GM23338 (cell line): ENCODE data around the gene SLC35F1. TPM values are rescaled to one million over a fixed set of nuclear protein-coding genes. Genes with fewer than 3 reads are reported as not detected.

Experiments
- ATAC-seq: fragments of 200-7000 bp; cut with Tn5 transposase; 3 replicates; pipeline ENCODE4 v1.9.1; 2020
- DNase-seq: peaks from one replicate; pipeline ENCODE4 v3.0.0-alpha.2; 2015; ENCODE audit warnings: low spot score
- H2AFZ ChIP-seq: fragments of 200-600 bp; sonication (generic); 2 replicates; pipeline ENCODE4 v1.8.0; 2016; ENCODE audit warnings: antibody characterized with exemption, mild to moderate bottlenecking, moderate library complexity
- H3F3A ChIP-seq: fragments of 200-600 bp; sonication (generic); replicated peaks from 2 replicates; pipeline ENCODE4 v1.8.0; 2017; ENCODE audit warnings: antibody characterized with exemption, mixed run types, low read depth
- H3K27ac ChIP-seq: fragments of 200-600 bp; sonication (generic); 2 replicates; pipeline ENCODE4 v1.6.1; 2016; ENCODE audit warnings: low read depth
- H3K27me3 ChIP-seq: fragments of 200-600 bp; sonication (generic); 2 replicates; pipeline ENCODE4 v1.8.0; 2016; ENCODE audit warnings: mild to moderate bottlenecking, mixed run types, moderate library complexity; ENCODE audit not compliant: insufficient read depth
- H3K36me3 ChIP-seq: fragments of 200-600 bp; sonication (generic); 2 replicates; pipeline ENCODE4 v1.8.0; 2016; ENCODE audit warnings: mild to moderate bottlenecking; ENCODE audit not compliant: insufficient read depth
- H3K4me1 ChIP-seq: fragments of 200-600 bp; sonication (generic); 2 replicates; pipeline ENCODE4 v1.8.0; 2016; ENCODE audit warnings: mild to moderate bottlenecking, moderate library complexity; ENCODE audit not compliant: insufficient read depth
- H3K4me2 ChIP-seq: fragments of 200-600 bp; sonication (generic); 2 replicates; pipeline ENCODE4 v1.7.1; 2017; ENCODE audit warnings: mixed run types
- H3K4me3 ChIP-seq: fragments of 200-600 bp; sonication (generic); 2 replicates; pipeline ENCODE4 v1.6.1; 2016; ENCODE audit warnings: mixed run types
- H3K79me2 ChIP-seq: fragments of 200-600 bp; sonication (generic); replicated peaks from 2 replicates; pipeline ENCODE4 v1.8.0; 2017; ENCODE audit warnings: mild to moderate bottlenecking; ENCODE audit not compliant: insufficient read depth
- H3K9me2 ChIP-seq: fragments of 200-600 bp; sonication (generic); 2 replicates; pipeline ENCODE4 v1.8.0; 2017; ENCODE audit not compliant: insufficient read depth
- H4K20me1 ChIP-seq: fragments of 200-600 bp; sonication (generic); replicated peaks from 2 replicates; pipeline ENCODE4 v1.8.0; 2017; ENCODE audit warnings: mild to moderate bottlenecking; ENCODE audit not compliant: insufficient read depth
- H3K27ac Mint-ChIP-seq: 2 replicates; pipeline ENCODE4 v1.8.0; 2020; ENCODE audit warnings: inconsistent platforms, mild to moderate bottlenecking, moderate library complexity, mixed read lengths
- H3K27me3 Mint-ChIP-seq: 3 replicates; pipeline ENCODE4 v1.8.0; 2022; ENCODE audit warnings: low read depth, mild to moderate bottlenecking, moderate library complexity, mixed read lengths, inconsistent platforms; ENCODE audit not compliant: insufficient read depth, poor library complexity
- H3K36me3 Mint-ChIP-seq: 3 replicates; pipeline ENCODE4 v1.8.0; 2021; ENCODE audit warnings: low read depth, mild to moderate bottlenecking, inconsistent platforms, moderate library complexity, mixed read lengths
- H3K4me1 Mint-ChIP-seq: 3 replicates; pipeline ENCODE4 v1.8.0; 2020; ENCODE audit warnings: mild to moderate bottlenecking, inconsistent platforms, mixed read lengths
- H3K4me3 Mint-ChIP-seq: 3 replicates; pipeline ENCODE4 v1.8.0; 2021; ENCODE audit warnings: moderate library complexity, mild to moderate bottlenecking, inconsistent platforms, mixed read lengths
- H3K9me3 Mint-ChIP-seq: 3 replicates; pipeline ENCODE4 v1.8.0; 2020; ENCODE audit warnings: moderate library complexity, mild to moderate bottlenecking, inconsistent platforms, mixed read lengths
- CREB1 ChIP-seq: fragments of 250-450 bp; sonication (Bioruptor Pico); IDR thresholded peaks from 2 replicates; pipeline ENCODE4 v1.5.0; 2020; ENCODE audit warnings: low read depth, mild to moderate bottlenecking, moderate library complexity
- CTCF ChIP-seq, 2 experiments: fragments of 200-600 bp in 1 of 2; sonication (generic) in 1 of 2; conservative IDR thresholded peaks; 2 replicates each; pipeline versions ENCODE4 v1.5.1 to v1.6.1; 2016 to 2017; ENCODE audit warnings: antibody characterized with exemption in 2 of 2, low read depth in 2 of 2, mild to moderate bottlenecking in 2 of 2, moderate library complexity in 1 of 2
- ETS1 ChIP-seq: IDR thresholded peaks from 2 replicates; pipeline ENCODE4 v1.6.1; 2016; ENCODE audit warnings: antibody characterized with exemption
- EZH2 ChIP-seq: fragments of 200-600 bp; sonication (generic); IDR thresholded peaks from one replicate; pipeline ENCODE4 v1.8.0; 2017; ENCODE audit warnings: antibody characterized with exemption, mild to moderate bottlenecking, low read depth; ENCODE audit not compliant: unreplicated experiment
- JUNB ChIP-seq: IDR thresholded peaks from one replicate; pipeline ENCODE4 v1.6.1; 2016; ENCODE audit warnings: antibody characterized with exemption; ENCODE audit not compliant: unreplicated experiment
- NANOG ChIP-seq: IDR thresholded peaks from 2 replicates; pipeline ENCODE4 v1.6.1; 2016; ENCODE audit warnings: antibody characterized with exemption, borderline replicate concordance
- POLR2AphosphoS5 ChIP-seq: IDR thresholded peaks from 2 replicates; pipeline ENCODE4 v1.6.1; 2016; ENCODE audit warnings: antibody characterized with exemption, low read depth
- STAT1 ChIP-seq: IDR thresholded peaks from one replicate; pipeline ENCODE4 v1.6.1; 2016; ENCODE audit warnings: antibody characterized with exemption; ENCODE audit not compliant: unreplicated experiment
- ZNF331 ChIP-seq: fragments of 250-450 bp; sonication (Bioruptor Pico); IDR thresholded peaks from 2 replicates; pipeline ENCODE4 v1.5.0; 2020; ENCODE audit warnings: low read depth, mild to moderate bottlenecking, moderate library complexity
- polyA plus RNA-seq: library from polyadenylated mRNA; unstranded; fragments of >200 nt; fragmentation: Nextera tagmentation; extraction: Ambion mirVana; gene quantifications from 2 replicates; pipeline ENCODE4 v1.2.1, GENCODE V29; 2016
- total RNA-seq: library from RNA; depleted of rRNA; stranded (reverse); fragments of >200 nt; shearing (Covaris generic); gene quantifications from 2 replicates; pipeline ENCODE4 v1.2.3, GENCODE V29; 2014

The SLC35F1 gene
- total and polyA plus RNA-seq, 2 experiments from 2014 or later, result 3.0 to 10.3 TPM

- no peaks in the 10 kb centered on the region for H4K20me1 ChIP-seq
- no peak overlapping the region for H2AFZ ChIP-seq
- no peaks in the 10 kb centered on the region for H3K27me3 ChIP-seq
- DNase-seq (no peak), ATAC-seq (no peak)
- Mint-ChIP-seq H3K27me3 (no peaks in the 10 kb centered on the region), H3K27ac (no peak overlapping the region), H3K9me3 (peaks cover 31% of the 10 kb centered on the region), H3K4me3 (no peak overlapping the region), H3K36me3 (peaks cover 26% of the 10 kb centered on the region), H3K4me1 (peaks cover 5% of the 10 kb centered on the region; the same call in 2 of the 3 replicates)
- no peak overlapping the region for H3K4me2 ChIP-seq
- H3K4me3 ChIP-seq, result no peak overlapping the region
- no peaks in the 10 kb centered on the region for H3K4me1 ChIP-seq
- peaks cover 3% of the 10 kb centered on the region; the same call in 1 of the 2 replicates for H3K36me3 ChIP-seq
- no peaks in the 10 kb centered on the region for H3K9me2 ChIP-seq
- H3K79me2 ChIP-seq, result no peaks in the 10 kb centered on the region
- no peak overlapping the region for H3K27ac ChIP-seq
- TF ChIP-seq EZH2 (no peak), CREB1 (CRISPR knock-in tag) (no peak), POLR2AphosphoS5 (no peak)
- H3F3A ChIP-seq, result no peaks in the 10 kb centered on the region
Measured at GRCh38 chr6:117974914-117975627, 68.0 kb downstream of the SLC35F1 start.

- peaks cover 16% of the 10 kb centered on the region for H3K36me3 Mint-ChIP-seq
- Histone ChIP-seq H3K4me1 (no peaks in the 10 kb centered on the region), H3K27me3 (no peaks in the 10 kb centered on the region), H4K20me1 (no peaks in the 10 kb centered on the region), H3K27ac (no peak overlapping the region), H2AFZ (no peak overlapping the region), H3K79me2 (no peaks in the 10 kb centered on the region), H3K4me2 (no peak overlapping the region), H3K4me3 (no peak overlapping the region), H3F3A (no peaks in the 10 kb centered on the region), H3K9me2 (no peaks in the 10 kb centered on the region), H3K36me3 (peaks cover 3% of the 10 kb centered on the region; the same call in 1 of the 2 replicates)
- no peaks in the 10 kb centered on the region for H3K27me3 Mint-ChIP-seq
- peak; percentile 75 to 87 for TF ChIP-seq CTCF (conservative IDR thresholded peaks at IDR 0.05; ENCODE audit: low read depth in 2 of 2)
- TF ChIP-seq CREB1 (CRISPR knock-in tag), result no peak
- no peak for TF ChIP-seq STAT1
- no peak for TF ChIP-seq ZNF331
- no peak for TF ChIP-seq JUNB
- H3K4me1 Mint-ChIP-seq, result peaks cover 5% of the 10 kb centered on the region; the same call in 2 of the 3 replicates
- DNase-seq, result peak; percentile 90
- no peak overlapping the region for H3K4me3 Mint-ChIP-seq
- ATAC-seq, result peak; percentile 70
- peaks cover 20% of the 10 kb centered on the region for H3K9me3 Mint-ChIP-seq
- H3K27ac Mint-ChIP-seq, result no peak overlapping the region
Measured at GRCh38 chr6:117976030-117976651, 69.1 kb downstream of the SLC35F1 start.

- H3K79me2 ChIP-seq, result no peaks in the 10 kb centered on the region
- H3K4me2 ChIP-seq, result no peak overlapping the region
- no peaks in the 10 kb centered on the region for H4K20me1 ChIP-seq
- Mint-ChIP-seq H3K36me3 (no peaks in the 10 kb centered on the region), H3K27me3 (no peaks in the 10 kb centered on the region), H3K4me1 (peaks cover 6% of the 10 kb centered on the region; the same call in 1 of the 3 replicates), H3K9me3 (no peaks in the 10 kb centered on the region), H3K4me3 (no peak overlapping the region), H3K27ac (no peak overlapping the region; the same call in 1 of the 2 replicates)
- no peaks in the 10 kb centered on the region for H3K36me3 ChIP-seq
- DNase-seq (peak; percentile 6), ATAC-seq (no peak)
- H3K4me1 ChIP-seq, result no peaks in the 10 kb centered on the region
- no peak overlapping the region for H3K27ac ChIP-seq
- H2AFZ ChIP-seq, result no peak overlapping the region
- H3K4me3 ChIP-seq, result no peak overlapping the region
- H3K9me2 ChIP-seq, result no peaks in the 10 kb centered on the region
- no peaks in the 10 kb centered on the region for H3F3A ChIP-seq
- no peaks in the 10 kb centered on the region for H3K27me3 ChIP-seq
- TF ChIP-seq ETS1 (no peak), POLR2AphosphoS5 (no peak), CTCF (conservative IDR thresholded peaks at IDR 0.05; ENCODE audit: low read depth in 2 of 2) (no peak), CREB1 (CRISPR knock-in tag) (no peak), NANOG (no peak), JUNB (no peak)
Measured at GRCh38 chr6:117985916-117986315, 78.9 kb downstream of the SLC35F1 start.
